GM18909 (cell line): ENCODE measurements around the gene LMNTD2.

Experiments
- ATAC-seq: cut with Tn5 transposase; IDR thresholded peaks from one replicate; pipeline ENCODE4 v1.9.1; 2021; ENCODE audit warnings: mild to moderate bottlenecking; ENCODE audit not compliant: unreplicated experiment, poor library complexity

LMNTD2 gene

GRCh38 chr11:555227-555779 lies 5.2 kb downstream of the LMNTD2 start:
- no peak for ATAC-seq

- ATAC-seq = no peak
Measured at GRCh38 chr11:554428-555226, 5.9 kb downstream of the LMNTD2 start.

GRCh38 chr11:553988-554340 lies 6.6 kb downstream of the LMNTD2 start:
- no peak for ATAC-seq

- no peak for ATAC-seq
Measured at GRCh38 chr11:553083-553987, 7.2 kb downstream of the LMNTD2 start.

- ATAC-seq = no peak
Measured at GRCh38 chr11:551596-551995, 8.9 kb downstream of the LMNTD2 start.

- ATAC-seq = no peak
Measured at GRCh38 chr11:551131-551530, 9.4 kb downstream of the LMNTD2 start.

GRCh38 chr11:550746-551085 lies 9.8 kb downstream of the LMNTD2 start:
- no peak for ATAC-seq

GRCh38 chr11:550021-550745 lies 10.4 kb downstream of the LMNTD2 start:
- ATAC-seq = no peak

GRCh38 chr11:548700-549603 lies 11.6 kb downstream of the LMNTD2 start:
- no peak for ATAC-seq

- ATAC-seq = no peak
Measured at GRCh38 chr11:545171-545570, 15.4 kb downstream of the LMNTD2 start.

- ATAC-seq = no peak
Measured at GRCh38 chr11:544817-545166, 15.7 kb downstream of the LMNTD2 start.

GRCh38 chr11:541433-541885 lies 19.1 kb downstream of the LMNTD2 start:
- no peak for ATAC-seq

GRCh38 chr11:540583-541432 lies 19.7 kb downstream of the LMNTD2 start:
- ATAC-seq = no peak

- ATAC-seq = no peak
Measured at GRCh38 chr11:539971-540481, 20.5 kb downstream of the LMNTD2 start.

GRCh38 chr11:538431-539051 lies 22.0 kb downstream of the LMNTD2 start:
- no peak for ATAC-seq

- no peak for ATAC-seq
Measured at GRCh38 chr11:537622-538430, 22.7 kb downstream of the LMNTD2 start.
